Sigmoid colon (tissue), 7 donors: ENCODE measurements around the gene SLAMF1. TPM values are rescaled to one million over a fixed set of nuclear protein-coding genes. Genes with fewer than 3 reads are reported as not detected.

Experiments
- DNase-seq: peaks from one replicate; pipeline ENCODE4 v3.0.0-alpha.2; 2019
- H3K27ac ChIP-seq, 4 donors: fragments of 200-600 bp; sonication (generic); one replicate each; pipeline ENCODE4 v1.5.1; 2016 to 2019; ENCODE audit warnings: mild to moderate bottlenecking in 1 of 4
- H3K27me3 ChIP-seq, 3 donors: fragments of 200-600 bp; sonication (generic); one replicate each; pipeline ENCODE4 v1.5.1; 2019; ENCODE audit warnings: mild to moderate bottlenecking in 1 of 3
- H3K36me3 ChIP-seq, 4 donors: fragments of 200-600 bp; sonication (generic); one replicate each; pipeline ENCODE4 v1.5.1; 2016 to 2019
- H3K4me1 ChIP-seq, 4 donors: fragments of 200-600 bp; sonication (generic); one replicate each; pipeline ENCODE4 v1.5.1; 2017 to 2019
- H3K4me3 ChIP-seq, 4 donors: fragments of 200-600 bp; sonication (generic); one replicate each; pipeline ENCODE4 v1.5.1; 2017 to 2019; ENCODE audit warnings: mild to moderate bottlenecking in 2 of 4, moderate library complexity in 1 of 4
- H3K9me3 ChIP-seq, 4 donors: fragments of 200-600 bp in 3 of 4; sonication (generic) in 3 of 4; one replicate each; pipeline versions ENCODE4 v1.5.1 to v1.6.1; 2013 to 2019
- CTCF ChIP-seq, 4 experiments: fragments of 450-650 bp in 3 of 4; fragments of 200-600 bp in 1 of 4; IDR thresholded peaks; one replicate each; pipeline ENCODE4 v1.5.1; 2016 to 2019; ENCODE audit warnings: antibody characterized with exemption in 4 of 4, mild to moderate bottlenecking in 3 of 4, moderate library complexity in 2 of 4
- EP300 ChIP-seq, 4 donors: sonication (generic); formaldehyde crosslinking; IDR thresholded peaks; one replicate each; pipeline ENCODE4 v1.6.1; 2017; ENCODE audit warnings: antibody characterized with exemption in 4 of 4
- POLR2A ChIP-seq, 2 donors: fragments of 450-650 bp; IDR thresholded peaks; one replicate each; pipeline ENCODE4 v1.6.1; 2016; ENCODE audit warnings: antibody characterized with exemption in 2 of 2, mild to moderate bottlenecking in 2 of 2, moderate library complexity in 2 of 2
- POLR2AphosphoS5 ChIP-seq, 4 donors: sonication (generic); formaldehyde crosslinking; IDR thresholded peaks; one replicate each; pipeline ENCODE4 v1.6.1; 2017; ENCODE audit warnings: antibody characterized with exemption in 4 of 4
- WGBS, 2 donors: extraction: QIAGEN DNeasy Blood & Tissue Kit; methylation state at CpG; one replicate each; pipeline ENCODE4 v1.1.7; 2013; 5-methylcytosine and 5-hydroxymethylcytosine counted together
- intact Hi-C: fragments of 100-400 bp; cut with DNase I; formaldehyde crosslinking; loops from one replicate; pipeline ENCODE4 v1.15.1; 2023
- polyA plus RNA-seq, 3 donors: library from polyadenylated mRNA; stranded (reverse); fragments of 200-250 nt; gene quantifications; one replicate each; pipeline ENCODE4 v1.2.3, GENCODE V29; 2013
- total RNA-seq, 4 donors: library from RNA; depleted of rRNA; stranded (reverse); fragments of >200 nt; gene quantifications; one replicate each; pipeline ENCODE4 v1.1.0, GENCODE V29; 2016
- donor health status: healthy with polysubstance abuse.
- donor health status: Bipolar disorder and iron deficiency.
- donor health status: healthy.

The SLAMF1 gene
- total and polyA plus RNA-seq, 7 donors, result under 0.01 to 6.1 (median 0.28) TPM; not detected in 2

DNA sequence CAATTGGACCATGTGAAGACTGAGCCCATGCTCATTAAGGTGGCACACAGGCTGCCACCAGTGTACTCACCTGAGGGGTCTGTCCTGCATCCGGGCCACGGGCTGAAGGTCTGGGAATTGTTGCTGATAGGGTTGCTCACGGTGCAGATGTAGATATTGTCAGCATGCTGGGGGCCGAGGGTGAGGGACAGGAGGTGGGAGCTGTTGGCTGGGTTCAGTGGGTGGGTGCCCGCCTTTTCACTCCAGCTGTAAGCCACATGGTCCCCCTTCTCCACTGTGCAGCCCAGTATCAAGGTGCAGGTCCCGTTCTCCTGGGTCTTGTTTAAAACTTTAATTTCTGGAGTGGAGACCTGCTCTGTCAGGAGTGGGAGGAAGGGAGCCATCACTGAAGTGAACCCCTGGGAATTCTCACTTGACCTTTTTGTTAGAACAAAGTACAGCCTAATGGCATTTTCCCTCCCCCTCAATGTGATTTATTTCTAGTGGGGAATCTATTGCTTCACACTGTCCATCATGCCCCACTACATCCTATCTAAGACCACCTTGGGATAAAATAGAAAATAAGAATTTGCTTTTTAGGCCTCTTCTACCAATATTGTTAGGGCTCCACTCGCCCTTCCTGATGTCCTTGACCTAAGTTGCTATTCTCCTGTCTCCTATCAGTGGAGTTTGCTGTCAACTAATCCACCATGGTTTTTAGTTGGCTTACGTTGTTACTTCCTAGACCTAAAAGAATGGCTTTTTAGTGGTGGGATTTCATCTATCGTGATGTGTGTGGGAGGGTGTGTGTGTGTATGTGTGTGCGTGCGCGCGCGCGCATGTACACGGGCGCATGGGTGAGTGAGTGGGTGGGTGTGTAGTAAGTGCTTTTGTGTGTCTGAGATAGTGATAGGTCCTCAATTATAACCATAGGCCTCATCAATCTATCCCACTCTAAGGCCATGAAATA lies 12.0 kb downstream of the SLAMF1 start:
- DNase-seq, result no peak
- 89 to 90% methylated on average over 17 of the region's 17 CpGs for WGBS, 2 donors

GRCh38 chr1:160633330-160633903 lies 13.4 kb downstream of the SLAMF1 start:
- no peaks in the 10 kb centered on the region for H3K36me3 ChIP-seq
- no peak overlapping the region for H3K4me3 ChIP-seq
- 46 to 51% methylated on average over 2 of the region's 2 CpGs for WGBS, 2 donors
- no peaks in the 10 kb centered on the region for H3K27me3 ChIP-seq
- TF ChIP-seq CTCF (IDR thresholded peaks at IDR 0.05), result no peak
- TF ChIP-seq EP300 (IDR thresholded peaks at IDR 0.05), result no peak
- no peak for TF ChIP-seq POLR2A (IDR thresholded peaks at IDR 0.05)
- no peak for TF ChIP-seq POLR2AphosphoS5 (IDR thresholded peaks at IDR 0.05)
- H3K4me1 ChIP-seq, result no peaks in the 10 kb centered on the region
- intact Hi-C loops, result no loop called here
- DNase-seq, result no peak
- H3K27ac ChIP-seq, result no peak overlapping the region
- H3K9me3 ChIP-seq, result no peaks in the 10 kb centered on the region

More for the DNA sequence above, 12.0 kb downstream of the SLAMF1 start:
- Histone ChIP-seq H3K27me3 (no peaks in the 10 kb centered on the region), H3K4me1 (no peaks in the 10 kb centered on the region), H3K9me3 (no peaks in the 10 kb centered on the region), H3K36me3 (no peaks in the 10 kb centered on the region), H3K4me3 (no peak overlapping the region), H3K27ac (no peak overlapping the region)
- no peak for TF ChIP-seq EP300 (IDR thresholded peaks at IDR 0.05)
- no peak for TF ChIP-seq CTCF (IDR thresholded peaks at IDR 0.05)
- TF ChIP-seq POLR2A (IDR thresholded peaks at IDR 0.05), result no peak
- TF ChIP-seq POLR2AphosphoS5 (IDR thresholded peaks at IDR 0.05), result no peak
- intact Hi-C loops, result no loop called here

GRCh38 chr1:160631983-160632625 lies 14.7 kb downstream of the SLAMF1 start:
- Histone ChIP-seq H3K27ac (no peak overlapping the region), H3K27me3 (no peaks in the 10 kb centered on the region), H3K4me3 (no peak overlapping the region), H3K36me3 (no peaks in the 10 kb centered on the region), H3K4me1 (no peaks in the 10 kb centered on the region), H3K9me3 (no peaks in the 10 kb centered on the region)
- 81 to 90% methylated on average over 6 of the region's 6 CpGs for WGBS, 2 donors
- intact Hi-C loops, result no loop called here
- TF ChIP-seq CTCF (IDR thresholded peaks at IDR 0.05) (no peak), POLR2A (IDR thresholded peaks at IDR 0.05) (no peak), EP300 (IDR thresholded peaks at IDR 0.05) (no peak), POLR2AphosphoS5 (IDR thresholded peaks at IDR 0.05) (no peak)
- no peak for DNase-seq

GRCh38 chr1:160630523-160631451 lies 16.1 kb downstream of the SLAMF1 start:
- Histone ChIP-seq H3K4me1 (no peaks in the 10 kb centered on the region), H3K4me3 (no peak overlapping the region), H3K27ac (no peak overlapping the region), H3K9me3 (no peaks in the 10 kb centered on the region), H3K27me3 (no peaks in the 10 kb centered on the region), H3K36me3 (no peaks in the 10 kb centered on the region)
- no peak for DNase-seq
- intact Hi-C loops, result no loop called here
- TF ChIP-seq POLR2A (IDR thresholded peaks at IDR 0.05) (no peak), POLR2AphosphoS5 (IDR thresholded peaks at IDR 0.05) (no peak), EP300 (IDR thresholded peaks at IDR 0.05) (no peak), CTCF (IDR thresholded peaks at IDR 0.05) (no peak)
- WGBS, 2 donors, result 62 to 68% methylated on average over 9 of the region's 9 CpGs
